HTR-8/SVneo (cell line): ENCODE measurements around the gene OR8H1.

ENCODE experiments used
- DNase-seq: peaks from one replicate; pipeline ENCODE4 v3.0.0; 2011; ENCODE audit warnings: low spot score, mixed read lengths; ENCODE audit not compliant: insufficient read length
- FAIRE-seq: peaks from 2 replicates; lab custom pipeline; 2011; peaks lifted over from hg19 to GRCh38; lab: Jason Lieb, UNC

The OR8H1 gene, protein sequence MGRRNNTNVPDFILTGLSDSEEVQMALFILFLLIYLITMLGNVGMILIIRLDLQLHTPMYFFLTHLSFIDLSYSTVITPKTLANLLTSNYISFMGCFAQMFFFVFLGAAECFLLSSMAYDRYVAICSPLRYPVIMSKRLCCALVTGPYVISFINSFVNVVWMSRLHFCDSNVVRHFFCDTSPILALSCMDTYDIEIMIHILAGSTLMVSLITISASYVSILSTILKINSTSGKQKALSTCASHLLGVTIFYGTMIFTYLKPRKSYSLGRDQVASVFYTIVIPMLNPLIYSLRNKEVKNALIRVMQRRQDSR

DNA sequence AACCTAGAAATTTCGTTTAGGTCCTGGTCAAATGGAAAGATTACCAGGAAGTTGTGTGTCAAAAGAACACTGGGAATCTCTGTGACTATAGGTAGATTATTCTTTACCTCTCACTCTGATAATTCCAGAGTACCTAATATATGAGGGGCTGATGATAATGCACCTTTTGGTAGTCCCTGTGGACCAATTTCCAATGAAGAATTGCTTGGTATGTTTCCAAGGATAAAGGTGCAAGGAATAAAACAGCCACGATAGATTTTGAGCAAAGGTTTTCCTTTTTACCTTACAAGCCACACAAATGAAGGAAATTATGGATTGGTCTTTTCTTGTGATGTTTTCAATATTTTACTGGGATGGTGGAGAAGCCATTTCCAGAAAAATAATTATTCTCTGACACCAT, at the start of gene OR8H1:
TSS of gene OR8H1 (minus strand) at position 101 of the 400 bp plus-strand sequence. CDS start 1,192 bp downstream, outside the sequence.
- DNase-seq (no peak), FAIRE-seq (no peak)

- DNase-seq (no peak), FAIRE-seq (no peak)
These were observed 48.2 kb upstream of the OR8H1 start for GRCh38 chr11:56340289-56340688.

- FAIRE-seq = no peak
- DNase-seq = no peak
These were observed 41.1 kb upstream of the OR8H1 start for GRCh38 chr11:56333156-56333555.

DNA sequence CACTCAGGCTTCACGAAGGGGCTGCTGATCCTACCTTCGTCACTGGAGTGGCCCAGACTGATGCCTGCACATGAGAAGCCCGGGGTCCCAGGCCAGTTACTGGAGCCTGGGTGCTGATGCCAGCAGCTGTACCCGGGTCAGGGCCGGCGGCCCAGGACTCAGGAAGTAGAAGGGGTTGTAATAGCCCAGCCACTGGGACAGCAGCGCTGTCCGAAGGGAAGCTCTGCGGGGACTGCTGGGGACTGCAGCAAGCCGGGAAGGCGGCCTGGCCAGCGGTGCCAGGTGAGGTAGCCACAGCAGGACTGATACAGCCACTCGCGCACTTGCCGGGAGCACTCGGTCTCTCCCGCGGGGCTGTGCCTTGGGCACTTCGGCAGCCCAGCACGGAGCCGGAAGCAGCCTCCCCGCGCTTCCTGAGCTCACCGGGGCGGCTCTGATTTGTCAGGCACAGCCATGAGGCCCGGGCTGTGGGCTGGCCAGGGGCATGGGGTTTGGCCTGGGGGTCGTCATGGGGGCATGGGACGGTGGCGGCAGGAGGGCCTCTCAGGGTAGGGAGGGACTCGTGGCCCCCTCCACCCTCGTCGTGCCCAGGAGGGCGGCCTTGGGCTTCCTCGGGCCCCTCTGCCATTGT, 39.9 kb upstream of the OR8H1 start:
- DNase-seq = no peak
- no peak for FAIRE-seq

DNA sequence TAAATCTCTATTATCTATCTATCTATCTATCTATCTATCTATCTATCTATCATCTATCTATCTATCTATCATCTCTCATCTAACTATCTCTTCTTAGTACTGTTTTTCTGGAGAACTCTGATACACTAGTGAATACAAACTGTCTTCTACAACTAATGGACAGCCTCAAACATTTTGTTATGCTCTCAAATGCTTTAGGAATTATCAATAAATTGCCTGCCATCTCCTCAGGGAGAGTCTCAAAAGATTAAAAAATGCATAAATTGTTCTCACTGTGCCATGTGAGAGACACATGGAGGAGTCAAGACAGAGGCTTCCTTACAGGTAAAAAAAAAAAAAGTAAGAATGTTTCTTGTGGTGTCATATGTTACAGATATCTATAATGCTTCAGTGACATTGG, 22.8 kb upstream of the OR8H1 start, which contains the start of gene OR8K3:
TSS of gene OR8K3 (plus strand) at position 301 of the 400 bp plus-strand sequence. CDS start 3,163 bp downstream, outside the sequence.
- FAIRE-seq (no peak), DNase-seq (no peak)

GRCh38 chr11:56307836-56308235, 15.8 kb upstream of the OR8H1 start:
- FAIRE-seq (no peak), DNase-seq (no peak)

DNA sequence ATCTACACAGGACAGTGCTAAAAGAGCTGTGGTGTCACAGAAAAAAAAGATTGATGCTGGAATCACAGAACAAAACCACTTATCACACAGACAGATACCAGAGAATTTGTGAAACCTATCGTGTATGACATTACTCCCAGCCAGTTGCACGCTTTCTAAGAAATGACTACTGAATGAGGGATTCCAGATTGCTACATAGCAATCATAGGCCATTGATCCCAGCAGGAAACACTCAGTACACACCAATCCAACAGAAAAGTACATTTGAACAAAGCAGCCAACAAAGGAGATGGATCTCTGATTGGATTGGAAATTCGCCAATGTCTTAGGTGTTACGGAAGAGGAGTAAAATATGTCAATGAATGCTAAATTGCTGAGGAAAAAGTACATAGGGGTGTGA, 4.8 kb upstream of the OR8H1 start:
- DNase-seq (no peak), FAIRE-seq (no peak)

- DNase-seq (no peak), FAIRE-seq (no peak)
These were observed 18.2 kb downstream of the OR8H1 start, which contains the start of gene OR5T1 for GRCh38 chr11:56273854-56274253. Gene OR5T1, plus strand, starts transcription at chr11:56274154. Its CDS starts 1,485 bp downstream, at chr11:56275639.

DNA sequence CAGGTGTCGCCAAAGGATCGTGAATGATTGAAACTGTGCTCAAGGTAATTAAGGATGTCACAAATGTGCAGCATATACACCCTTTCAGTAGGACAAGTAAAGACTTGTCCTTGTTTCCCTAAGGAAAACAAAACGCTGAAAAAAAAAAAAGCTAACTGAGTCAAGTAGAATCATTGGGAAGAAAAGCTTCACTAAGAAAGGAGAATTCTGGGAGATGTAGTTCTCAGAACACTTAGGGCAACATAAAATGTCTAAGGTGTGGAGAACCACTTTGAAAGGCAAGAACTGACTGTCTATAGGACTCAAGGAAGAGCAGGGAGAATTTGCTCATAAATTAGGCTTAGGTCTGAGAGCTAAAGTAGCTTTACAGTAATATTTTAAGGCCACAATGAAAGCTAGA, 21.0 kb downstream of the OR8H1 start:
- FAIRE-seq = no peak
- no peak for DNase-seq

GRCh38 chr11:56251954-56252353, 40.1 kb downstream of the OR8H1 start, which contains the start of gene OR5T3:
Gene OR5T3, plus strand, starts transcription at chr11:56252254. Its CDS starts 0 bp downstream, at chr11:56252254.
- DNase-seq = no peak
- no peak for FAIRE-seq
